SK-N-SH (cell line): Measurements from ENCODE around the gene CD248. TPM values are rescaled to one million over a fixed set of nuclear protein-coding genes. Genes with fewer than 3 reads are reported as not detected.

Experiments used
- CTCF ChIA-PET: fragments of 300-600, 350-600 bp; formaldehyde crosslinking; extraction: SDS; loops from one replicate; lab custom pipeline; 2021; lab: Yijun Ruan, JAX
- POLR2A ChIA-PET: fragments of 350-600 bp; sonication (Branson Sonifier 250); formaldehyde crosslinking; extraction: SDS; loops from one replicate; lab custom pipeline; 2020; ENCODE audit warnings: antibody characterized with exemption, inconsistent platforms; lab: Yijun Ruan, JAX
- DNase-seq: peaks from one replicate; pipeline ENCODE4 v3.0.0; 2012
- H2AFZ ChIP-seq: fragments of 200-600 bp; sonication (generic); 2 replicates; pipeline ENCODE4 v1.8.1; 2016; ENCODE audit warnings: antibody characterized with exemption, mild to moderate bottlenecking, low read depth
- H3F3A ChIP-seq: fragments of 200-600 bp; sonication (generic); replicated peaks from 2 replicates; pipeline ENCODE3; 2016; ENCODE audit warnings: antibody characterized with exemption, mild to moderate bottlenecking; ENCODE audit not compliant: insufficient read depth
- H3K27ac ChIP-seq, 2 experiments: fragments of 200-500 bp in 1 of 2; fragments of 200-600 bp in 1 of 2; sonication (Bioruptor generic) in 1 of 2; sonication (generic), shearing (Covaris generic) in 1 of 2; 2 replicates each; pipeline versions ENCODE4 v1.5.1 to v1.6.1; 2014 to 2016; ENCODE audit warnings: low read depth in 2 of 2, inconsistent platforms in 1 of 2, low read length in 1 of 2, mild to moderate bottlenecking in 1 of 2, mixed read lengths in 1 of 2
- H3K27me3 ChIP-seq: fragments of 200-600 bp; sonication (generic), shearing (Covaris generic); 2 replicates; pipeline ENCODE4 v1.6.1; 2016; ENCODE audit warnings: mixed run types; ENCODE audit not compliant: insufficient read depth
- H3K36me3 ChIP-seq, 2 experiments: fragments of 200-500 bp in 1 of 2; fragments of 200-600 bp in 1 of 2; sonication (Bioruptor generic) in 1 of 2; sonication (generic) in 1 of 2; replicated peaks in 1 of 2; 2 replicates each; pipeline versions ENCODE3 to v1.5.1; 2014 to 2016; ENCODE audit warnings: low read length in 1 of 2, mild to moderate bottlenecking in 1 of 2; ENCODE audit not compliant: insufficient read depth in 2 of 2, control insufficient read depth in 1 of 2
- H3K4me1 ChIP-seq, 2 experiments: fragments of 200-500 bp in 1 of 2; fragments of 200-600 bp in 1 of 2; sonication (Bioruptor generic) in 1 of 2; sonication (generic), shearing (Covaris generic) in 1 of 2; 2 replicates each; pipeline versions ENCODE4 v1.5.1 to v1.6.1; 2014 to 2016; ENCODE audit warnings: low read depth in 1 of 2, low read length in 1 of 2, mixed run types in 1 of 2; ENCODE audit not compliant: insufficient read depth in 2 of 2, control insufficient read depth in 1 of 2
- H3K4me2 ChIP-seq: fragments of 200-600 bp; sonication (generic), shearing (Covaris generic); 2 replicates; pipeline ENCODE4 v1.6.1; 2017; ENCODE audit warnings: mixed run types
- H3K4me3 ChIP-seq, 2 experiments: fragments of 200-500 bp in 1 of 2; fragments of 200-600 bp in 1 of 2; sonication (Bioruptor generic) in 1 of 2; sonication (generic), shearing (Covaris generic) in 1 of 2; 2 replicates each; pipeline versions ENCODE4 v1.5.1 to v1.8.1; 2014 to 2016; ENCODE audit warnings: low read depth in 2 of 2, inconsistent platforms in 1 of 2, low read length in 1 of 2, mild to moderate bottlenecking in 1 of 2, mixed read lengths in 1 of 2, moderate library complexity in 1 of 2
- H3K79me2 ChIP-seq: fragments of 200-600 bp; sonication (generic); 2 replicates; pipeline ENCODE4 v1.8.1; 2017; ENCODE audit warnings: mild to moderate bottlenecking; ENCODE audit not compliant: insufficient read depth
- H3K9ac ChIP-seq: fragments of 200-600 bp; sonication (generic); 2 replicates; pipeline ENCODE4 v1.6.1; 2017; ENCODE audit warnings: mixed run types
- H3K9me2 ChIP-seq: fragments of 200-600 bp; sonication (generic); 2 replicates; pipeline ENCODE4 v1.6.1; 2017; ENCODE audit warnings: mixed run types
- H3K9me3 ChIP-seq: fragments of 200-600 bp; sonication (generic); 2 replicates; pipeline ENCODE4 v1.6.1; 2017; ENCODE audit warnings: mixed run types, mild to moderate bottlenecking, moderate library complexity
- H4K20me1 ChIP-seq: fragments of 200-600 bp; sonication (generic); 2 replicates; pipeline ENCODE4 v1.6.1; 2017; ENCODE audit warnings: mild to moderate bottlenecking, mixed run types; ENCODE audit not compliant: insufficient read depth
- CHD2 ChIP-seq: fragments of 150-350 bp; IDR thresholded peaks from 2 replicates; pipeline ENCODE4 v1.6.1; 2018; ENCODE audit warnings: low read length; ENCODE audit not compliant: partially characterized antibody
- ELF1 ChIP-seq: IDR thresholded peaks from 2 replicates; pipeline ENCODE4 v1.4.0; 2012
- EZH2phosphoT487 ChIP-seq: fragments of 200-600 bp; sonication (generic); IDR thresholded peaks from 2 replicates; pipeline ENCODE4 v1.6.1; 2017; ENCODE audit warnings: low read depth, mixed run types, mild to moderate bottlenecking, antibody characterized with exemption, moderate library complexity, borderline replicate concordance
- IRF3 ChIP-seq: fragments of 150-350 bp; IDR thresholded peaks from 2 replicates; pipeline ENCODE4 v1.6.1; 2016; ENCODE audit warnings: mild to moderate bottlenecking, low read depth, low read length
- MXI1 ChIP-seq: IDR thresholded peaks from 2 replicates; pipeline ENCODE4 v1.6.1; 2012; ENCODE audit warnings: mild to moderate bottlenecking, low read depth, low read length, improper control_type of control experiment
- NFIC ChIP-seq: IDR thresholded peaks from 2 replicates; pipeline ENCODE4 v1.4.0; 2012; ENCODE audit warnings: borderline replicate concordance
- NRF1 ChIP-seq: IDR thresholded peaks from 2 replicates; pipeline ENCODE4 v1.6.1; 2012; ENCODE audit warnings: low read depth, mild to moderate bottlenecking, low read length
- RCOR1 ChIP-seq: fragments of 150-350 bp; IDR thresholded peaks from 2 replicates; pipeline ENCODE4 v1.6.1; 2017; ENCODE audit warnings: antibody characterized with exemption, low read length
- REST ChIP-seq: IDR thresholded peaks from 2 replicates; pipeline ENCODE4 v1.6.1; 2012; ENCODE audit warnings: mild to moderate bottlenecking, low read depth, low read length, moderate library complexity
- RXRA ChIP-seq: IDR thresholded peaks from 2 replicates; pipeline ENCODE4 v1.4.0; 2012; ENCODE audit warnings: low read depth, mild to moderate bottlenecking, borderline replicate concordance
- SMC3 ChIP-seq: IDR thresholded peaks from 2 replicates; pipeline ENCODE4 v1.6.1; 2012; ENCODE audit warnings: low read depth, low read length, improper control_type of control experiment
- TCF12 ChIP-seq: IDR thresholded peaks from 2 replicates; pipeline ENCODE4 v1.4.0; 2012
- USF2 ChIP-seq: fragments of 150-350 bp; IDR thresholded peaks from 2 replicates; pipeline ENCODE4 v1.6.1; 2017; ENCODE audit warnings: antibody characterized with exemption, low read length, low read depth, borderline replicate concordance
- ZBTB33 ChIP-seq: IDR thresholded peaks from 2 replicates; pipeline ENCODE4 v1.4.0; 2012; ENCODE audit warnings: low read depth, borderline replicate concordance
- WGBS: methylation state at CpG from one replicate; pipeline ENCODE4 v1.1.6; 2017; ENCODE audit warnings: low lambda C conversion rate; 5-methylcytosine and 5-hydroxymethylcytosine counted together
- polyA plus RNA-seq, 3 experiments: library from polyadenylated mRNA; depleted of rRNA; stranded (reverse); fragments of >200 nt; gene quantifications; 2 replicates each; pipeline ENCODE4 v1.2.3, GENCODE V29; 2012

The CD248 gene
- polyA plus RNA-seq, 1 of the 3 experiments (the other 2 are of a cell fraction), result 7.7 TPM

GRCh38 chr11:66330931-66331330, 14.1 kb upstream of the CD248 start:
- TF ChIP-seq RCOR1, result no peak
- TF ChIP-seq EZH2phosphoT487, result no peak
- TF ChIP-seq CHD2, result no peak
- no peak for TF ChIP-seq NFIC
- TF ChIP-seq ZBTB33, result no peak
- TF ChIP-seq USF2, result no peak
- TF ChIP-seq NRF1, result no peak
- TF ChIP-seq REST, result no peak
- TF ChIP-seq MXI1, result no peak
- TF ChIP-seq IRF3, result no peak
- no peak for TF ChIP-seq RXRA
- no peak for TF ChIP-seq ELF1
- TF ChIP-seq TCF12, result no peak
- no peak for TF ChIP-seq SMC3
- TF ChIP-seq, all 33 proteins: peak for 0
- no peak overlapping the region for H3K4me3 ChIP-seq
- CTCF ChIA-PET, result interaction anchor here (8.8 kb wide), 1 partner anchor 18 kb away, joined by 280 read pairs; the partner anchor contains the start of gene CD248
- H3K27me3 ChIP-seq, result no peaks in the 10 kb centered on the region
- no peaks in the 10 kb centered on the region for H3K9me2 ChIP-seq
- H3K4me2 ChIP-seq, result no peak overlapping the region
- H4K20me1 ChIP-seq, result no peaks in the 10 kb centered on the region; the same call in 1 of the 2 replicates
- H3F3A ChIP-seq, result peaks cover 9% of the 10 kb centered on the region
- POLR2A ChIA-PET, result interaction anchor here (1.1 kb wide), 1 partner anchor 14 kb away, joined by 3 read pairs; the partner anchor contains the start of gene CD248
- peaks cover 17% of the 10 kb centered on the region for H3K79me2 ChIP-seq
- H3K9ac ChIP-seq, result no peak overlapping the region
- no peaks in the 10 kb centered on the region for H3K9me3 ChIP-seq
- H3K36me3 ChIP-seq, result peaks cover 8 to 25% of the 10 kb centered on the region in 2 experiments
- H3K4me1 ChIP-seq, result peaks cover 33 to 41% of the 10 kb centered on the region in 2 experiments; a peak in 3 of 4 replicates
- H3K27ac ChIP-seq, result no peak overlapping the region
- H2AFZ ChIP-seq, result no peak overlapping the region
- DNase-seq, result no peak
- 92% methylated on average over 2 of the region's 10 CpGs for WGBS
